Stimulated activated CD8-positive, alpha-beta memory T cell treated with anti-CD3 and anti-CD28 coated beads, Interleukin-15, amount 100 ng/mL, for 1 hour (primary cell): ENCODE data around the gene LRTM2.

Experiments used
- DNase-seq: peaks from one replicate; pipeline ENCODE4 v3.0.0-alpha.2; 2020; ENCODE audit warnings: low read depth

LRTM2 gene

DNA sequence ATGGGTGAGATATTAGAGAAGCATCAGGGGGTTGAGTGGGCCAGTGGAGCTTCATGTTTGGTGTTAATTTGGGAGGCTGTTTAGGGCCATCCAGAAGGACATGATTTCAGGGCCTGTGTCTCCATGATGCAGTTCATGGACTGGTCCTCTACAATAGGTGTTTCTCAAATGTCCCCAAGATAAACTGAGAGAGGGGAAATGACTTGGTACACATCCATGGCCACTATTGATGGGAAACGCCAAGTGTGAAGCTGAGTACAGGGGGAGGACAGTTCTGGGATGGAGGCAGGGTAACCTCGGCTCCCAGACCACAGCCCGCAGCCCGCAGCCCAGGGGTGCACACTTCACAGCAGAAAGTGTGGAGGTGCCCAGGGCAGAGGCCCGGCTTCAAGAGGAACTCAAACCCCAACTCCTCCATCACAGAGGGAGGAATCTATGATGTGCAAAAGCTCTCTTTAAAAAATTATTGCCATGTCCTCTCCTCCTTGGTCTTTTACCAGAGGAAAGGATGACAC lies 64.8 kb downstream of the LRTM2 start:
- DNase-seq, result no peak

DNA sequence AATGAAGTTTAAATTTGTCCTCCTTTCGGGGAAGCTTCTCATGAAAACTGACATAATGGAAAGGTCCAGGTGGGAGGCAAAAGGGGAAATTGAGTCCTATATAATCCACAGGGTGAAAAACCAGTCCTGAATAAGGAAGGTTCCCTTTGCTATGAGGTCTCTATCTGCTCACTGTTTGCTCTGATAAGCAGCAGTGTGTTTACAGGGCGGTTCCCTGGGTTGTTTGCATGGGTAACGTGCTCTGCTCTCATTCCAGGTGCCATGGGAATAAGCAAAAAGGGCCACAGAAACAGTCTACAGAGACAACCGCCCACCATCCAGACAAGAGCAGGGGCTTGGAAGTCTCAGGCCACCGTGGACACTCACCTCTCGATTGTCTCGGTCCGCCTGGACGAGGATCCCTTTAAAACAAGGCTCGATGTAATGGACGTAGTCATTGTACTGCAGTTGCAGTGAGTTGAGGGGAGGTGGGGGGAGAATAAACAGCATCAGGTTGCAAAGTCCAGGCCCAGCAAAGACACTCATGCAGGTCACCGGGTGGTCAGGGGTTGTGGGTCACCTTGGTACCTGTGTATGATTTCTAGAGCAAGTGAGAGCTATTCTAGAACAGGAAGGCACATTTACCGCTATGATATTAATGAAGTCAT lies 65.4 kb downstream of the LRTM2 start:
- no peak for DNase-seq
